Prostate gland (tissue), 2 donors: Measurements from ENCODE around the gene BMI1.

Experiments used
- CTCF ChIP-seq, 4 experiments: fragments of 200-600 bp in 2 of 4; fragments of 450-650 bp in 2 of 4; sonication (generic) in 2 of 4; IDR thresholded peaks; 1 replicate in 3 of 4; 2 replicates in 1 of 4; pipeline ENCODE4 v1.5.1; 2016 to 2019; ENCODE audit warnings: antibody characterized with exemption in 4 of 4, mild to moderate bottlenecking in 2 of 4, moderate library complexity in 2 of 4
- POLR2A ChIP-seq: fragments of 450-650 bp; IDR thresholded peaks from one replicate; pipeline ENCODE4 v1.6.1; 2016; ENCODE audit warnings: antibody characterized with exemption, mild to moderate bottlenecking
- POLR2AphosphoS5 ChIP-seq: sonication (generic); formaldehyde crosslinking; IDR thresholded peaks from one replicate; pipeline ENCODE4 v1.6.1; 2017; ENCODE audit warnings: antibody characterized with exemption

GRCh38 chr10:22321924-22322640 lies 1.2 kb downstream of the BMI1 start:
- TF ChIP-seq CTCF (IDR thresholded peaks at IDR 0.05) (no peak), POLR2AphosphoS5 (no peak), POLR2A (no peak)
